ENCODE results near the gene USP43.

DNA sequence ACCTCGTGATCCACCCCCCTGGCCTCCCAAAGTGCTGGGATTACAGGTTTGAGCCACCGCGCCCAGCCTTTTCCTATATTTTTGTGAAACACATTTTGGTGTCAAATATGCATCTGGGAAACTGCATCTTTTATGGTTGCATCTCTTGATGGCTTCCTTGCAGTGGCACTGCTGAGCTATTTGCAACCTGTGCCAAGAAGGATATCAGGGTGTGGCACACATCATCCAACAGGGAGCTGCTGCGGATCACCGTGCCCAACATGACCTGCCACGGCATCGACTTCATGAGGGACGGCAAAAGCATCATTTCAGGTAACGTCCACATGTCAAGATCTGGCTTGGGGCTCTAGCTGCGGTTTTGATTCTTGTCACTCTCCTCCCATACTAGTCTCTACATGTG lies 16.8 kb upstream of the USP43 start:
- TF ChIP-seq, protein P1, sequence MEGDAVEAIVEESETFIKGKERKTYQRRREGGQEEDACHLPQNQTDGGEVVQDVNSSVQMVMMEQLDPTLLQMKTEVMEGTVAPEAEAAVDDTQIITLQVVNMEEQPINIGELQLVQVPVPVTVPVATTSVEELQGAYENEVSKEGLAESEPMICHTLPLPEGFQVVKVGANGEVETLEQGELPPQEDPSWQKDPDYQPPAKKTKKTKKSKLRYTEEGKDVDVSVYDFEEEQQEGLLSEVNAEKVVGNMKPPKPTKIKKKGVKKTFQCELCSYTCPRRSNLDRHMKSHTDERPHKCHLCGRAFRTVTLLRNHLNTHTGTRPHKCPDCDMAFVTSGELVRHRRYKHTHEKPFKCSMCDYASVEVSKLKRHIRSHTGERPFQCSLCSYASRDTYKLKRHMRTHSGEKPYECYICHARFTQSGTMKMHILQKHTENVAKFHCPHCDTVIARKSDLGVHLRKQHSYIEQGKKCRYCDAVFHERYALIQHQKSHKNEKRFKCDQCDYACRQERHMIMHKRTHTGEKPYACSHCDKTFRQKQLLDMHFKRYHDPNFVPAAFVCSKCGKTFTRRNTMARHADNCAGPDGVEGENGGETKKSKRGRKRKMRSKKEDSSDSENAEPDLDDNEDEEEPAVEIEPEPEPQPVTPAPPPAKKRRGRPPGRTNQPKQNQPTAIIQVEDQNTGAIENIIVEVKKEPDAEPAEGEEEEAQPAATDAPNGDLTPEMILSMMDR (IDR thresholded peaks at IDR 0.05; ENCODE audit: low read length) = no peak
- TF ChIP-seq EZH2phosphoT487 (IDR thresholded peaks at IDR 0.05; ENCODE audit: low read length) = no peak
- TF ChIP-seq EZH2 (optimal IDR thresholded peaks at IDR 0.05; ENCODE audit: low read depth, low read length) = no peak

Measured in MM.1S (cell line).